B cell (primary cell): ENCODE measurements around the gene LCN2. TPM values are rescaled to one million over a fixed set of nuclear protein-coding genes. Genes with fewer than 3 reads are reported as not detected.

Experiments
- ATAC-seq: fragments of 200-7000 bp; cut with Tn5 transposase; one replicate; pipeline ENCODE4 v1.10.0; 2021; ENCODE audit warnings: low read depth, mild to moderate bottlenecking, moderate number of reproducible peaks, moderate library complexity
- CTCF ChIA-PET: fragments of 350-600 bp; sonication (Branson Sonifier 250); formaldehyde crosslinking; loops from one replicate; lab custom pipeline; 2021; ENCODE audit warnings: antibody characterized with exemption, inconsistent platforms; lab: Charles Lee
- POLR2A ChIA-PET: fragments of 350-600 bp; sonication (Branson Sonifier 250); formaldehyde crosslinking; loops from one replicate; lab custom pipeline; 2021; ENCODE audit warnings: antibody characterized with exemption; lab: Charles Lee
- DNase-seq: peaks from one replicate; pipeline ENCODE4 v3.0.0; 2013
- H2AFZ ChIP-seq: 2 replicates; pipeline ENCODE4 v1.6.1; 2012; ENCODE audit warnings: mild to moderate bottlenecking, low read depth, low read length; ENCODE audit not compliant: insufficient read depth, poor library complexity, severe bottlenecking
- H3K27ac ChIP-seq, 2 donors: 1 replicate in 1 of 2; 2 replicates in 1 of 2; pipeline ENCODE4 v1.5.1; 2012 to 2013; ENCODE audit warnings: low read length in 2 of 2, mild to moderate bottlenecking in 2 of 2, moderate library complexity in 1 of 2
- H3K27me3 ChIP-seq, 4 experiments: fragments of 200-600 bp in 1 of 4; sonication (generic) in 1 of 4; replicated peaks in 1 of 4; 1 replicate in 2 of 4; 2 replicates in 2 of 4; pipeline versions ENCODE4 v1.6.1 to v1.7.0; 2013 to 2016; ENCODE audit warnings: low read length in 3 of 4, mild to moderate bottlenecking in 2 of 4, mixed read lengths in 1 of 4, moderate library complexity in 1 of 4; ENCODE audit not compliant: insufficient read depth in 4 of 4, control insufficient read depth in 3 of 4; ENCODE audit errors: control extremely low read depth in 1 of 4
- H3K36me3 ChIP-seq, 2 experiments: replicated peaks in 1 of 2; 1 replicate in 1 of 2; 2 replicates in 1 of 2; pipeline versions ENCODE4 v1.6.1 to v1.7.1; 2013; ENCODE audit warnings: low read length in 1 of 2; ENCODE audit not compliant: insufficient read depth in 2 of 2, control insufficient read depth in 1 of 2; ENCODE audit errors: control extremely low read depth in 1 of 2, extremely low read depth in 1 of 2
- H3K4me1 ChIP-seq, 2 donors: fragments of 200-600 bp in 1 of 2; sonication (generic) in 1 of 2; 1 replicate in 1 of 2; 2 replicates in 1 of 2; pipeline versions ENCODE4 v1.5.1 to v1.6.1; 2013 to 2017; ENCODE audit warnings: low read length in 2 of 2; ENCODE audit not compliant: control insufficient read depth in 2 of 2, insufficient read depth in 2 of 2
- H3K4me2 ChIP-seq: replicated peaks from 2 replicates; pipeline ENCODE3; 2012; ENCODE audit warnings: mild to moderate bottlenecking, low read depth, low read length; ENCODE audit not compliant: poor library complexity, severe bottlenecking
- H3K4me3 ChIP-seq, 5 experiments: fragments of 200-600 bp in 1 of 5; sonication (generic) in 1 of 5; 1 replicate in 3 of 5; 2 replicates in 2 of 5; pipeline versions ENCODE4 v1.5.1 to v1.7.0; 2011 to 2016; ENCODE audit warnings: low read length in 4 of 5, mild to moderate bottlenecking in 4 of 5, low read depth in 2 of 5, control low read depth in 1 of 5, moderate library complexity in 1 of 5; ENCODE audit not compliant: insufficient read depth in 1 of 5; ENCODE audit errors: control extremely low read depth in 1 of 5, extremely low read depth in 1 of 5
- H3K79me2 ChIP-seq: fragments of 200-600 bp; sonication (generic); one replicate; pipeline ENCODE4 v1.6.0; 2016; ENCODE audit warnings: low read length; ENCODE audit not compliant: control insufficient read depth, insufficient read depth
- H3K9ac ChIP-seq: fragments of 200-600 bp; sonication (generic); 2 replicates; pipeline ENCODE4 v1.6.1; 2017; ENCODE audit warnings: mild to moderate bottlenecking, low read length, moderate library complexity
- H3K9me3 ChIP-seq, 3 donors: one replicate each; pipeline versions ENCODE4 v1.6.1 to v1.7.1; 2013; ENCODE audit warnings: low read length in 2 of 3; ENCODE audit not compliant: control insufficient read depth in 2 of 3, insufficient read depth in 1 of 3; ENCODE audit errors: control extremely low read depth in 1 of 3
- H4K20me1 ChIP-seq: 2 replicates; pipeline ENCODE4 v1.6.0; 2012; ENCODE audit warnings: mild to moderate bottlenecking, low read length; ENCODE audit not compliant: insufficient read depth, control insufficient read depth, poor library complexity, severe bottlenecking
- H3K27ac Mint-ChIP-seq: one replicate; pipeline ENCODE4 v1.8.0; 2021; ENCODE audit warnings: mixed read lengths
- H3K27me3 Mint-ChIP-seq: one replicate; pipeline ENCODE4 v1.8.0; 2021; ENCODE audit warnings: mixed read lengths
- H3K4me1 Mint-ChIP-seq: one replicate; pipeline ENCODE4 v1.8.0; 2021; ENCODE audit warnings: mixed read lengths
- H3K4me3 Mint-ChIP-seq: one replicate; pipeline ENCODE4 v1.8.0; 2021; ENCODE audit warnings: mixed read lengths
- H3K9me3 Mint-ChIP-seq: one replicate; pipeline ENCODE4 v1.8.0; 2022; ENCODE audit warnings: mixed read lengths; ENCODE audit not compliant: insufficient read depth
- CTCF ChIP-seq: fragments of 200-600 bp; IDR thresholded peaks from one replicate; pipeline ENCODE4 v1.8.0; 2022; ENCODE audit warnings: antibody characterized with exemption, mild to moderate bottlenecking
- EZH2 ChIP-seq: IDR thresholded peaks from 2 replicates; pipeline ENCODE4 v1.6.1; 2012; ENCODE audit warnings: borderline replicate concordance, low read depth, mild to moderate bottlenecking, moderate library complexity, low read length; ENCODE audit not compliant: insufficient read depth, poor library complexity, severe bottlenecking
- WGBS: methylation state at CpG from one replicate; pipeline ENCODE4 v1.1.5; 2013; ENCODE audit warnings: missing lambda C conversion rate; ENCODE audit not compliant: insufficient coverage; 5-methylcytosine and 5-hydroxymethylcytosine counted together
- intact Hi-C: fragments of 100-400 bp; cut with micrococcal nuclease; formaldehyde crosslinking; loops from one replicate; pipeline ENCODE4 v1.10.0; 2022
- polyA minus RNA-seq: library from RNA; depleted of rRNA, polyadenylated mRNA; stranded (reverse); fragments of >200 nt; gene quantifications from 2 replicates; pipeline ENCODE4 v1.2.3, GENCODE V29; 2012
- polyA plus RNA-seq: library from polyadenylated mRNA; depleted of rRNA; stranded (reverse); fragments of >200 nt; gene quantifications from 2 replicates; pipeline ENCODE4 v1.2.3, GENCODE V29; 2012
- total RNA-seq, 2 donors: library from RNA; stranded (reverse); fragments of 120-200 nt in 1 of 2; gene quantifications; 1 replicate in 1 of 2; 2 replicates in 1 of 2; pipeline versions ENCODE4 v1.2.3 to v1.2.4, GENCODE V29; 2013 to 2022

The LCN2 gene
- not detected in 2 replicates for total RNA-seq
- 3.8 TPM for total RNA-seq (2013)
- not detected in 2 replicates for polyA plus RNA-seq
- 2.5 TPM in 1 of 2 replicates, not detected in the other for polyA minus RNA-seq

DNA sequence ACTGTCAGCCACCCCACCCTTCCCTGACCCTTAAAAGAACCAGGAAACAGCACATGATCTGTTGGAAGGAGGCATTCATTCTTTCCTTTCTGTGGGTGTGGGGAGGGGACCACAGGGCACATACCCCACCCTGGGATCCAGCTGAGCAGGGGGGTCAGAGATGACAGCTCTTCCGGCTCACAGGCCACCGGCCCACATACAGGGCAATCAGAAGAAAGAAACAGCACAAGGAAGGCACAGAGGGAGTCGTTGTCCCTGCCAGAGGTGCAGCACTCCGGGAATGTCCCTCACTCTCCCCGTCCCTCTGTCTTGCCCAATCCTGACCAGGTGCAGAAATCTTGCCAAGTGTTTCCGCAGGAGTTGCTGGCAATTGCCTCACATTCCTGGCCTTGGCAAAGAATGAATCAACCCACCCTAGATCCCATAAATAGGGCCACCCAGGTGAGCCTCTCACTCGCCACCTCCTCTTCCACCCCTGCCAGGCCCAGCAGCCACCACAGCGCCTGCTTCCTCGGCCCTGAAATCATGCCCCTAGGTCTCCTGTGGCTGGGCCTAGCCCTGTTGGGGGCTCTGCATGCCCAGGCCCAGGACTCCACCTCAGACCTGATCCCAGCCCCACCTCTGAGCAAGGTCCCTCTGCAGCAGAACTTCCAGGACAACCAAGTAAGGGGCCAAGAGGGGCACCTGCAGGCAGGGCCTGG is at the start of gene LCN2:
Gene LCN2, plus strand, starts transcription at position 453 of the 701 bp plus-strand sequence. Its CDS starts 73 bp downstream, at position 526.
- Histone ChIP-seq H3K9ac (no peak within 1 kb of the TSS), H3K4me2 (no peak within 1 kb of the TSS), H3K79me2 (no peaks in the 10 kb centered on the region), H2AFZ (no peak within 1 kb of the TSS), H3K4me3 (no peak within 1 kb of the TSS), H3K36me3 (no peaks in the 10 kb centered on the region), H3K4me1 (no peaks in the 10 kb centered on the region), H3K27me3 (no peaks in the 10 kb centered on the region), H4K20me1 (no peaks in the 10 kb centered on the region), H3K27ac (no peak within 1 kb of the TSS), H3K9me3 (no peaks in the 10 kb centered on the region)
- CTCF ChIA-PET: interaction anchor here (1.6 kb wide), 1 partner anchor 32 kb away, joined by 4 read pairs; no protein-coding TSS in a partner anchor
- intact Hi-C loops: no loop called here
- 91% methylated on average over 8 of the region's 9 CpGs for WGBS
- H3K27me3 Mint-ChIP-seq: peaks cover 7% of the 10 kb centered on the region
- H3K4me1 Mint-ChIP-seq: no peaks in the 10 kb centered on the region
- no peaks in the 10 kb centered on the region for H3K9me3 Mint-ChIP-seq
- DNase-seq (no peak), ATAC-seq (no peak)
- TF ChIP-seq CTCF (no peak), EZH2 (no peak)
- H3K27ac Mint-ChIP-seq: no peak within 1 kb of the TSS
- no peak within 1 kb of the TSS for H3K4me3 Mint-ChIP-seq
- POLR2A ChIA-PET: no interaction called here

DNA sequence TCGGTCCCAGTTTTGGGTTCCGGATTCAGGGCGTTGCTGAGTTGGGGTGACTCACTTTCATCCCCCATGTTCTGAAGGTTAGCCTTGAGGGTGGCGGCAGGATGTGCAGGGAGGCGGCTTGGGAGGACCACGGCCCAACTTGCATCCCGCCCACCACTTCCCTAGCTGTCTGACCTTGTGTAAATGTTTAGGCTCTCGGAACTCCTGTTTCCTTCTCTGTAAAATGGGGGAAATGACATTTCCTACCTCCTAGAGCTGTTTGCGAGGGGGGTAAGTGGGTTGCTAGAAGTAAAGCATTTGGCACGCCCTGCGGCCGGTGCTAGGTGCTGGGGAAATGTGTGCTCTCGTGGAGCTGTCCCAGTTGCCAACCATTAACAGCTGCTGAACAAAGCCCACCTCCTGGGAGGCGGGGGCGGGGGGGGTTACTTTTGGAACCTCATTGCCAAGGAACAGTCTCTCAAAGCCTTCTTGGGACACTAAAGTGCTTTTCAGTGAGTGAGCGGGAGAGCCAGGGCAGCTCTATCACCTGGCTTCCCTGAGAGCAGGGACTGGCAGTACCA is 49.2 kb upstream of the LCN2 start:
- Histone ChIP-seq H4K20me1 (peaks cover 50% of the 10 kb centered on the region), H3K9ac (no peak overlapping the region), H3K36me3 (peaks cover 0 to 32% of the 10 kb centered on the region in 2 experiments), H3K4me2 (no peak overlapping the region), H3K79me2 (peaks cover 65% of the 10 kb centered on the region), H3K27me3 (no peaks in the 10 kb centered on the region), H3K9me3 (no peaks in the 10 kb centered on the region), H3K4me1 (peaks cover 6 to 16% of the 10 kb centered on the region in 2 donors), H3K4me3 (no peak overlapping the region), H2AFZ (no peak overlapping the region), H3K27ac (no peak overlapping the region)
- DNase-seq (no peak), ATAC-seq (no peak)
- Mint-ChIP-seq H3K4me1 (peaks cover 18% of the 10 kb centered on the region), H3K9me3 (no peaks in the 10 kb centered on the region), H3K27me3 (no peaks in the 10 kb centered on the region), H3K4me3 (no peak overlapping the region), H3K27ac (no peak overlapping the region)
- no peak for TF ChIP-seq EZH2
- no peak for TF ChIP-seq CTCF
- ChIA-PET CTCF (interaction anchor here (0.6 to 1.0 kb wide), 2 partner anchors 10 to 18 kb away, joined by 3 read pairs; no protein-coding TSS in a partner anchor), POLR2A (interaction anchor here (0.6 kb wide), 1 partner anchor 17 kb away, joined by 5 read pairs; no protein-coding TSS in a partner anchor)
- intact Hi-C loops: no loop called here
- 84% methylated on average over 13 of the region's 16 CpGs for WGBS
